ENCODE measurements around the gene MACROD2. TPM values are rescaled to one million over a fixed set of nuclear protein-coding genes. Genes with fewer than 3 reads are reported as not detected.

The MACROD2 gene
- total RNA-seq, 1 experiment from 2014 or later = 3.1 TPM

GRCh38 chr20:15060265-15061060 lies 1065.1 kb downstream of the MACROD2 start:
- CTCF ChIA-PET = interaction anchor here (0.6 to 5.3 kb wide), 13 partner anchors 9 to 726 kb away, joined by 3 to 40 read pairs (median 4); partner anchors contain the start of gene FLRT3
- H3K9me3 Mint-ChIP-seq (ENCODE audit: unreplicated experiment) = no peaks in the 10 kb centered on the region
- BruUV-seq (replicated peaks) = no TSS peak

DNA sequence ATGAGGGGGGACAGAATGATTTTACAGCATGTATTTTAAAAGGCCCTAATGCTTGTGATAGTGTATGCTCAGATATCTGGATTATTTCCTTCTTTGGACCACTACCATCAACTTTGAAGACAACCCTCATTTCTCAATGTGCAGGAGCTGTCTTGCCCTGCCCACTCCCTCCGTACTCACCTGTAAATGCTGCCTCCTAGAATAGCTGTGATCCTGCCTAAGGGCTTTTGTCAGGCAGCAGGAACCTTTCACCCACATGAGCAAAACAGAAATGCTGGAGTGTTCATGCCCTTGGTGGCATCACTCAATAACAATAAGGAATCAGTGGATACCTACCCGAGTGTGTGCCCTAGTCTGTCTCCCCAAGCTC lies 1065.7 kb downstream of the MACROD2 start:
- POLR2A ChIA-PET = interaction anchor here (0.5 to 9.0 kb wide), 32 partner anchors 8 to 1514 kb away, joined by 3 to 231 read pairs (median 4); partner anchors contain the start of gene FLRT3
- Mint-ChIP-seq H3K27me3 (ENCODE audit: insufficient read depth, unreplicated experiment) (no peaks in the 10 kb centered on the region), H3K4me3 (ENCODE audit: unreplicated experiment) (no peak overlapping the region), H3K36me3 (ENCODE audit: insufficient read depth, unreplicated experiment) (peaks cover 4% of the 10 kb centered on the region), H3K9me3 (ENCODE audit: unreplicated experiment) (no peaks in the 10 kb centered on the region), H3K27ac (ENCODE audit: low read depth, unreplicated experiment) (no peak overlapping the region), H3K4me1 (ENCODE audit: insufficient read depth, unreplicated experiment) (peaks cover 26% of the 10 kb centered on the region)
- intact Hi-C loops (cut with micrococcal nuclease) = no loop called here
- TF ChIP-seq CTCF (IDR thresholded peaks at IDR 0.05; ENCODE audit: unreplicated experiment) = no peak
- peak; percentile 46 for DNase-seq (ENCODE audit: unreplicated experiment)
- CTCF ChIA-PET = interaction anchor here (0.5 to 5.3 kb wide), 19 partner anchors 8 to 727 kb away, joined by 3 to 40 read pairs (median 4); partner anchors contain the start of gene FLRT3
- no TSS peak for BruUV-seq (replicated peaks)

More at GRCh38 chr20:15060265-15061060, 1065.1 kb downstream of the MACROD2 start:
- intact Hi-C loops (cut with micrococcal nuclease) = no loop called here
- Mint-ChIP-seq H3K36me3 (ENCODE audit: insufficient read depth, unreplicated experiment) (peaks cover 4% of the 10 kb centered on the region), H3K27me3 (ENCODE audit: insufficient read depth, unreplicated experiment) (no peaks in the 10 kb centered on the region), H3K4me3 (ENCODE audit: unreplicated experiment) (no peak overlapping the region), H3K4me1 (ENCODE audit: insufficient read depth, unreplicated experiment) (peaks cover 26% of the 10 kb centered on the region), H3K27ac (ENCODE audit: low read depth, unreplicated experiment) (no peak overlapping the region)
- peak; percentile 16 for DNase-seq (ENCODE audit: unreplicated experiment)
- TF ChIP-seq CTCF (IDR thresholded peaks at IDR 0.05; ENCODE audit: unreplicated experiment) = no peak
- POLR2A ChIA-PET = interaction anchor here (0.5 to 9.0 kb wide), 30 partner anchors 8 to 1190 kb away, joined by 3 to 231 read pairs (median 4); partner anchors contain the start of gene FLRT3

GRCh38 chr20:15061955-15062354 lies 1066.6 kb downstream of the MACROD2 start:
- Mint-ChIP-seq H3K27me3 (ENCODE audit: insufficient read depth, unreplicated experiment) (no peaks in the 10 kb centered on the region), H3K9me3 (ENCODE audit: unreplicated experiment) (no peaks in the 10 kb centered on the region), H3K4me3 (ENCODE audit: unreplicated experiment) (peak overlapping the region; percentile 0), H3K36me3 (ENCODE audit: insufficient read depth, unreplicated experiment) (peaks cover 4% of the 10 kb centered on the region), H3K4me1 (ENCODE audit: insufficient read depth, unreplicated experiment) (peaks cover 26% of the 10 kb centered on the region), H3K27ac (ENCODE audit: low read depth, unreplicated experiment) (peak overlapping the region; percentile 5)
- DNase-seq (ENCODE audit: unreplicated experiment) = peak; percentile 76
- ChIA-PET CTCF (interaction anchor here (0.5 to 5.3 kb wide), 18 partner anchors 9 to 872 kb away, joined by 3 to 40 read pairs (median 4); partner anchors contain the start of gene FLRT3), POLR2A (interaction anchor here (0.7 to 9.0 kb wide), 37 partner anchors 8 to 881 kb away, joined by 3 to 231 read pairs (median 4); partner anchors contain the start of gene FLRT3)
- TF ChIP-seq CTCF (IDR thresholded peaks at IDR 0.05; ENCODE audit: unreplicated experiment) = no peak
- BruUV-seq (replicated peaks) = no TSS peak
- intact Hi-C loops (cut with micrococcal nuclease) = no loop called here

DNA sequence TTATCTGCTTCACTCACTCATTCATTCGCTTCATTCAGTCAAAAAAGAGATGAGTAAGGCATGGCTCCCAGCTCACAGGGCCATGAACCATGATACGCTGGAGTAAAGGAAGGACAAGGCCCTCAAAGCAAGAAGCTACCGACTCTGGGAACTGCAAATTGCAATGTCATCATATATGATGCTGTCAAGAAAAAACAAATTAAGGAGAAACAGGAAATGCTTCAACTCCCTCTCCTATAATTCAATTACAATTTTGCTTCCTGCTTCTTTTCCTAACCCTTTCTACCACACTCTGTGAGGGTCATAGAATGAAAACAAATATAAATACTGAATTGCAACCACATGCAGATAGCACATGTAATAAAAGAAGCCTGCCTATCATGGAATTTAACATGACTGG lies 1067.8 kb downstream of the MACROD2 start:
- ChIA-PET CTCF (interaction anchor here (0.5 to 5.3 kb wide), 10 partner anchors 13 to 1412 kb away, joined by 3 to 40 read pairs (median 4); partner anchors contain the start of gene FLRT3), POLR2A (interaction anchor here (0.5 to 9.0 kb wide), 13 partner anchors 10 to 879 kb away, joined by 3 to 231 read pairs (median 7); partner anchors contain the start of gene FLRT3)
- no peaks in the 10 kb centered on the region for H3K27me3 Mint-ChIP-seq (ENCODE audit: insufficient read depth, unreplicated experiment)
- peaks cover 4% of the 10 kb centered on the region for H3K36me3 Mint-ChIP-seq (ENCODE audit: insufficient read depth, unreplicated experiment)
- H3K27ac Mint-ChIP-seq (ENCODE audit: low read depth, unreplicated experiment) = peak overlapping the region; percentile 5
- no peak for TF ChIP-seq CTCF (IDR thresholded peaks at IDR 0.05; ENCODE audit: unreplicated experiment)
- no peak for DNase-seq (ENCODE audit: unreplicated experiment)
- H3K4me3 Mint-ChIP-seq (ENCODE audit: unreplicated experiment) = no peak overlapping the region
- H3K4me1 Mint-ChIP-seq (ENCODE audit: insufficient read depth, unreplicated experiment) = peaks cover 26% of the 10 kb centered on the region
- intact Hi-C loops (cut with micrococcal nuclease) = no loop called here
- H3K9me3 Mint-ChIP-seq (ENCODE audit: unreplicated experiment) = no peaks in the 10 kb centered on the region
- no TSS peak for BruUV-seq (replicated peaks)

All from MCF 10A (cell line).